ENCODE data around the gene HKDC1.
A peak's percentile ranks its signal among the peaks of the same experiment; 100 is the strongest.
"Not testable (repeated sequence)": the region's sequence is repeated elsewhere in the genome, so short reads cannot be mapped to it uniquely, and the experiment has no call there.

HKDC1 gene

GRCh38 chr10:69243817-69244216, 23.7 kb downstream of the HKDC1 start:
- no peak for DNase-seq

- no peak for DNase-seq
Observed at GRCh38 chr10:69246036-69246435, 25.9 kb downstream of the HKDC1 start.

GRCh38 chr10:69246581-69247312, 26.6 kb downstream of the HKDC1 start:
- DNase-seq, result no peak

GRCh38 chr10:69247313-69247710, 27.2 kb downstream of the HKDC1 start:
- DNase-seq, result no peak

- no peak for DNase-seq
Observed at GRCh38 chr10:69248117-69248730, 28.1 kb downstream of the HKDC1 start.

GRCh38 chr10:69250041-69250440, 29.9 kb downstream of the HKDC1 start:
- DNase-seq, result no peak

- DNase-seq, result not testable (repeated sequence)
Observed at GRCh38 chr10:69251417-69251816, 31.3 kb downstream of the HKDC1 start.

- no peak for DNase-seq
Observed at GRCh38 chr10:69253171-69253570, 33.0 kb downstream of the HKDC1 start.

GRCh38 chr10:69254877-69255276, 34.7 kb downstream of the HKDC1 start:
- DNase-seq, result no peak

- no peak for DNase-seq
Observed at GRCh38 chr10:69259547-69260243, 39.6 kb downstream of the HKDC1 start.

- no peak for DNase-seq
Observed at GRCh38 chr10:69261184-69261583, 41.1 kb downstream of the HKDC1 start.

GRCh38 chr10:69262292-69262751, 42.2 kb downstream of the HKDC1 start:
- DNase-seq, result peak in 1 of 5 experiments; percentile 85

GRCh38 chr10:69265521-69265920, 45.4 kb downstream of the HKDC1 start:
- DNase-seq, result no peak

- DNase-seq, result no peak
Observed at GRCh38 chr10:69268761-69269416, 48.8 kb downstream of the HKDC1 start.

GRCh38 chr10:69269761-69270160, 49.6 kb downstream of the HKDC1 start:
- no peak for DNase-seq

GRCh38 chr10:69270990-69271389, 50.9 kb downstream of the HKDC1 start:
- DNase-seq, result no peak

GRCh38 chr10:69272624-69273023, 52.5 kb downstream of the HKDC1 start:
- DNase-seq, result no peak

GRCh38 chr10:69275444-69275843, 55.3 kb downstream of the HKDC1 start:
- DNase-seq, result no peak

- no peak for DNase-seq
Observed at GRCh38 chr10:69276503-69276902, 56.4 kb downstream of the HKDC1 start.

- no peak for DNase-seq
Observed at GRCh38 chr10:69278446-69278963, 58.4 kb downstream of the HKDC1 start, which contains the start of gene HK1. Gene HK1 (plus strand): TSS chr10:69278496.

GRCh38 chr10:69279110-69279509, 59.0 kb downstream of the HKDC1 start:
- no peak for DNase-seq

GRCh38 chr10:69281507-69282413, 61.6 kb downstream of the HKDC1 start:
- no peak for DNase-seq
